Esophagus squamous epithelium (tissue), 4 donors: ENCODE measurements around the gene ZFHX3.

Source experiments
- POLR2A ChIP-seq, 4 donors: fragments of 450-650 bp; IDR thresholded peaks; one replicate each; pipeline ENCODE4 v1.6.1; 2017; ENCODE audit warnings: antibody characterized with exemption in 4 of 4, mild to moderate bottlenecking in 4 of 4, moderate library complexity in 3 of 4
- TF ChIP-seq, protein P1 (sequence below), 6 experiments: fragments of 450-650 bp in 4 of 6; fragments of 200-600 bp in 2 of 6; sonication (generic) in 2 of 6; IDR thresholded peaks; one replicate each; pipeline ENCODE4 v1.5.1; 2016 to 2019; ENCODE audit warnings: antibody characterized with exemption in 6 of 6, mild to moderate bottlenecking in 4 of 6, moderate library complexity in 4 of 6

DNA sequence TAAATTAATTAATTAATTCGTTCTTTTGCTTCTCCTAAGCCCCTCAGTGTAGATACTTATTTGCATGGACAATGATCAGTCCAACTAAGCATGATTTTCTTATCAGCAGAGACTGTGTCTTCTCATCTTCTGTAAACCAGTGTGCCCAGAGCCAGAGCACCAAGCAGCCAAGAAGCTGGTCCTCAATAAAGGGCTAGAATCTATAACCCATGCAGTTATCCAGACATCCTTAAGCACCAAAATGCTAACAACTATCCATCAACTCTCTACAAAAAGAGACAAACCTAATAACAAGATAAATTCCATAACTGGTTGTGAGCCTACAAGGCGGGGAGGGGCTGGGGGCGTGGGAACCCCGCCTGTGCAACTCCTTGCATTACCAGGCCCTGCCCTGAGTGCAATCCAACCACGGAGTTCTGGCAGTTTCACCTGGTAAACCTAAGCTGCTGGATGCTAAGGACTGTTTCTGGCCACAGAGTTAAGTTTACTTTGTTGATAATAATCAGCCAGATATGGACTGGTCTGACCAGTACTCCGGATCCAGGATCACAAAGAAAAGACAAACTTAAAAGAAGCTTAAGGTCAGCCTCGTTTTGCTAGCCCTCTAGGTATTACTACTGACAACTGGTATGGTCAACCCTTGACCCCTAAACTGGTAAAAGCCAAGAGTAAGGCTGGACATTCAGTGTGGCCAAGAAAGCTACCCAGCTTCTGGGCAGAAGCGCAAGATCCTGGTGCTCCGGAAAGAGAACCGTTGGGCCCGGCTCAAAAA is 51.5 kb downstream of the ZFHX3 start:
- TF ChIP-seq, protein P1, sequence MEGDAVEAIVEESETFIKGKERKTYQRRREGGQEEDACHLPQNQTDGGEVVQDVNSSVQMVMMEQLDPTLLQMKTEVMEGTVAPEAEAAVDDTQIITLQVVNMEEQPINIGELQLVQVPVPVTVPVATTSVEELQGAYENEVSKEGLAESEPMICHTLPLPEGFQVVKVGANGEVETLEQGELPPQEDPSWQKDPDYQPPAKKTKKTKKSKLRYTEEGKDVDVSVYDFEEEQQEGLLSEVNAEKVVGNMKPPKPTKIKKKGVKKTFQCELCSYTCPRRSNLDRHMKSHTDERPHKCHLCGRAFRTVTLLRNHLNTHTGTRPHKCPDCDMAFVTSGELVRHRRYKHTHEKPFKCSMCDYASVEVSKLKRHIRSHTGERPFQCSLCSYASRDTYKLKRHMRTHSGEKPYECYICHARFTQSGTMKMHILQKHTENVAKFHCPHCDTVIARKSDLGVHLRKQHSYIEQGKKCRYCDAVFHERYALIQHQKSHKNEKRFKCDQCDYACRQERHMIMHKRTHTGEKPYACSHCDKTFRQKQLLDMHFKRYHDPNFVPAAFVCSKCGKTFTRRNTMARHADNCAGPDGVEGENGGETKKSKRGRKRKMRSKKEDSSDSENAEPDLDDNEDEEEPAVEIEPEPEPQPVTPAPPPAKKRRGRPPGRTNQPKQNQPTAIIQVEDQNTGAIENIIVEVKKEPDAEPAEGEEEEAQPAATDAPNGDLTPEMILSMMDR (IDR thresholded peaks at IDR 0.05), result no peak
- no peak for TF ChIP-seq POLR2A (IDR thresholded peaks at IDR 0.05)
